ENCODE results near the gene MPND.

MPND gene

GRCh38 chr19:4359627-4360000 is 16.3 kb downstream of the MPND start (continued):
- no peak for TF ChIP-seq ZNF776 (tag by site-specific recombination; IDR thresholded peaks at IDR 0.05; ENCODE audit: borderline replicate concordance)
- TF ChIP-seq PBX3 (CRISPR knock-in tag; IDR thresholded peaks at IDR 0.05), result no peak
- no peak for TF ChIP-seq ZNF768 (tag by site-specific recombination; IDR thresholded peaks at IDR 0.05)
- TF ChIP-seq ZNF341 (tag by site-specific recombination; IDR thresholded peaks at IDR 0.05; ENCODE audit: low read depth), result no peak

DNA sequence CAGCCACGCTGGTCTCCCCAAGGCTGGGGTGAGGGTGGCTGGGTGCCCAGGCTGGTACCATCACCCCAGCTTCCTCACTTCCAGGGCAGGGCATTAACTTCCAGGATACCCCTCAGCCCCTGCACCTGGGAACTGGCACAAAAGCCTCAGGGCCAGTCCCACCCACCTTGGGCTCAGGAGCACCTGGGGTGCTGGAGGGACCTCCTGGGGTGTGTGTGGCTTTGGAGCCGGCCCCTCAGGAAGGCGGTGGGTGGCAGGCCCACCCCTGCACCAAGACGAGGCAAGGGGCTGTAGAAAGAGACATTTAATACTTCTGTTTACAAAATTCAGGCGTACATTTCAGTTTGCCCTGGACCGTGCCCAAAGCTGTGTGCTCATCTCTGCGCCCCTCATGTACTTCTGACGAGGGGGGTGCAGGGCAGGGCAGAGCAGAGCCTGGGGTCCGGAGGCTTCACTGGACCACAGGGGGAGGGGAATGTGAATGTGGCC is 16.8 kb downstream of the MPND start:
- no peak for TF ChIP-seq ZNF600 (tag by site-specific recombination; IDR thresholded peaks at IDR 0.05)
- peak; percentile 73 for TF ChIP-seq ZBTB20 (tag by site-specific recombination; IDR thresholded peaks at IDR 0.05)
- TF ChIP-seq ZNF610 (tag by site-specific recombination; IDR thresholded peaks at IDR 0.05; ENCODE audit: borderline replicate concordance), result no peak
- no peak for TF ChIP-seq MZF1 (tag by site-specific recombination; IDR thresholded peaks at IDR 0.05; ENCODE audit: borderline replicate concordance)
- Histone ChIP-seq H3K27ac (ENCODE audit: extremely low read depth, low read depth, low read length) (0 out of 2 replicates have a peak overlapping the region, but pooled peaks have one; percentile 11), H3K4me3 (ENCODE audit: low read depth, low read length) (no peak overlapping the region), H3K9me3 (ENCODE audit: control insufficient read depth, insufficient read depth, low read depth, low read length) (no peaks in the 10 kb centered on the region), H3K4me1 (ENCODE audit: control insufficient read depth, insufficient read depth, low read length) (no peaks in the 10 kb centered on the region), H3K36me3 (ENCODE audit: control insufficient read depth in 2 of 2, insufficient read depth in 1 of 2, low read length in 2 of 2) (peaks cover 12 to 64% of the 10 kb centered on the region in 2 experiments; a peak in 2 of 3 replicates)
- POLR2A ChIA-PET, result interaction anchor here (0.7 to 1.8 kb wide), 2 partner anchors 18 to 823 kb away, joined by 3 to 5 read pairs; no protein-coding TSS in a partner anchor
- CTCF ChIA-PET, result interaction anchor here (1.8 to 3.7 kb wide), 3 partner anchors 15 to 93 kb away, joined by 4 to 13 read pairs (median 6); partner anchors contain the start of gene SH3GL1

DNA sequence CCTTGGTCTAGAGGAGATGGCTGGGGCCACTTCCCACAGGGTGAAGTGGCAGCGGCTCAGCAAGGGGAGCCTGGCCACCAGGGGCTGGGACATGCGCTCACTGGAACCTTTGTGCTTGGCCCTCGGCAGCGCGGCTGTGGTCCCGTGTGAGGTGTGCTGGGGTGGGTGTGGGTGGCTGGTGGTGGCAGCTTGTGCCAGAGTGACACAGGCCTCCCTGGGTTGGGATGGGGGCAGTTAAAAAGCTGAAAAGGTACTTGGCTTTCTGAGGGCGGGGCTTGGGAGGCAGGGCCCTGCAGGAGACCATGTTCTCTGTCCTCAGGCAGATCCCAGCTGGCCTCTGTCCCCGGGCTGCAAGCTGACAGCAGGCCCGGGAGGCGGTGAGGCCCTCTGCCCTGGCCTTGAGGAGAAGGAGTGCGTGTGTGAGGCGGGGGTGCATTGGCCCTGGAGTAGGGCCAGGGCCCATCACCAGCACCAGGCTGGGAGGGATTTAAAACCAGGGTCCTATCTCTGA is 17.3 kb downstream of the MPND start:
- Histone ChIP-seq H3K36me3 (ENCODE audit: control insufficient read depth in 2 of 2, insufficient read depth in 1 of 2, low read length in 2 of 2) (peaks cover 12 to 70% of the 10 kb centered on the region in 2 experiments; a peak in 2 of 3 replicates), H3K27ac (ENCODE audit: extremely low read depth, low read depth, low read length) (0 out of 2 replicates have a peak overlapping the region, but pooled peaks have one; percentile 11), H3K4me1 (ENCODE audit: control insufficient read depth, insufficient read depth, low read length) (no peaks in the 10 kb centered on the region), H3K4me3 (ENCODE audit: low read depth, low read length) (no peak overlapping the region), H3K9me3 (ENCODE audit: control insufficient read depth, insufficient read depth, low read depth, low read length) (no peaks in the 10 kb centered on the region)
- TF ChIP-seq YY1 (tag by site-specific recombination; IDR thresholded peaks at IDR 0.05) (no peak), ZNF558 (tag by site-specific recombination; IDR thresholded peaks at IDR 0.05) (no peak), EGR2 (tag by site-specific recombination; IDR thresholded peaks at IDR 0.05; ENCODE audit: low read depth) (peak; percentile 36), ZNF600 (tag by site-specific recombination; IDR thresholded peaks at IDR 0.05) (peak; percentile 75), ZNF302 (tag by site-specific recombination; IDR thresholded peaks at IDR 0.05; ENCODE audit: low read depth) (no peak), ZIC2 (tag by site-specific recombination; IDR thresholded peaks at IDR 0.05) (peak; percentile 52; the same call in 1 of the 2 replicates), GLIS1 (tag by site-specific recombination; IDR thresholded peaks at IDR 0.05) (peak; percentile 34), ZNF473 (tag by site-specific recombination; IDR thresholded peaks at IDR 0.05) (no peak), ZFHX2 (tag by site-specific recombination; conservative IDR thresholded peaks at IDR 0.05) (peak; percentile 45)
- CTCF ChIA-PET, result interaction anchor here (1.0 to 2.3 kb wide), 3 partner anchors 8 to 40 kb away, joined by 3 to 6 read pairs (median 4); partner anchors contain the start of gene SH3GL1
- POLR2A ChIA-PET, result interaction anchor here (0.7 to 1.8 kb wide), 2 partner anchors 18 to 824 kb away, joined by 3 to 5 read pairs; no protein-coding TSS in a partner anchor

DNA sequence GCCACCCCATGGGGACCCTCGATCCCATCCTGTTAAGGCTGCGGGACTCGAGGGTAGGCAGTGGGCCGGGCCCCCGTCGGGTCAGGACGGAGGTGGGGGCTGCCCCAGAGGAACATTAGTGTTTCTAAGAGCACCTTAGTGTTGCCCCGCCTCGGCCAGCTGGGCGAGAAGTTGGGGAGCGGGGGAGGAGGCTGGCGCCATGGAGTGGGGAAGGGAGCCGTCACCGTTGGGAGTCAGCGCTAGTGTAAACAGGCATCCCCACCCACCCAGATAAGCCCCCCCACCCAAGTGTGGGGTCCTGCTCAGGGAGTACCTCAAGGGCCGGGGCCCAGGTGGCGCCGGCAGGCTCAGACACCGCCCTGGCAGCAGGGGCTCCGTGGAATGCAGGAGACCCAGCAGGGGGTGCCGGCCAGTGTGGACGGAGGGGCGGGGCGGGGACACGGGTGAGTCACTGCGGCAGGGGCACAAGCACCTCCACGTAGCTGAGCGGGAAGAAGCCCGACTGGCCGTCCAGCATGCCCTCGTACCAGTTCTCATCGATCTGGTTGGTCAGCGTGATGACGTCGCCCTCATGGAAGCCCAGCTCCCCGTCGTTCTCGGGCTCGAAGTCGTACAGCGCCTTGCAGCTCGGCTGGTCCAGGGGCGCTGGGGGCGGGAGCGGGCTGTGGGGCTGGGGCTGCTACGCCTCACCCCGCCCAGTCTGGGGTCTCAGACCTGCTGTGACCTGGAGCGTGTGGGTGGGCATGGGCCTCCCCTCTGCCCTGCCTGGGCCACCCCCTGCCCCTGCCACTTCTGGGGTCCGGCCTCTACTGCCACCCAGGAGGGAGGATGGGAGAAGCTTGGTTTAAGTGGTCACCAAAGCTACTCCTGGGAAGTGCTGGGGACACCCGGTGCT is 18.0 kb downstream of the MPND start:
- CTCF ChIA-PET, result interaction anchor here (0.7 to 2.7 kb wide), 6 partner anchors 8 to 94 kb away, joined by 3 to 17 read pairs (median 8); partner anchors contain the start of gene SH3GL1
- Histone ChIP-seq H3K27ac (ENCODE audit: extremely low read depth, low read depth, low read length) (0 out of 2 replicates have a peak overlapping the region, but pooled peaks have one; percentile 11), H3K4me1 (ENCODE audit: control insufficient read depth, insufficient read depth, low read length) (no peaks in the 10 kb centered on the region), H3K9me3 (ENCODE audit: control insufficient read depth, insufficient read depth, low read depth, low read length) (no peaks in the 10 kb centered on the region), H3K4me3 (ENCODE audit: low read depth, low read length) (no peak overlapping the region), H3K36me3 (ENCODE audit: control insufficient read depth in 2 of 2, insufficient read depth in 1 of 2, low read length in 2 of 2) (peaks cover 9 to 77% of the 10 kb centered on the region in 2 experiments; a peak in 2 of 3 replicates)
- POLR2A ChIA-PET, result interaction anchor here (1.8 kb wide), 1 partner anchor 19 kb away, joined by 5 read pairs; no protein-coding TSS in a partner anchor
- 0 out of 2 replicates have a peak, but pooled peaks have one; percentile 6 for TF ChIP-seq ATF2 (tag by site-specific recombination; IDR thresholded peaks at IDR 0.05; ENCODE audit: low read depth)
- no peak for TF ChIP-seq ZBTB8A (tag by site-specific recombination; IDR thresholded peaks at IDR 0.05)
- no peak for TF ChIP-seq ZNF239 (tag by site-specific recombination; IDR thresholded peaks at IDR 0.05)
- no peak for TF ChIP-seq ZNF792 (tag by site-specific recombination; IDR thresholded peaks at IDR 0.05)
- no peak for TF ChIP-seq PRDM1 (tag by site-specific recombination; IDR thresholded peaks at IDR 0.05)
- no peak for TF ChIP-seq ZNF302 (tag by site-specific recombination; IDR thresholded peaks at IDR 0.05; ENCODE audit: low read depth)
- no peak for TF ChIP-seq ZNF366 (tag by site-specific recombination; conservative IDR thresholded peaks at IDR 0.05)
- TF ChIP-seq IKZF3 (tag by site-specific recombination; IDR thresholded peaks at IDR 0.05), result no peak

All from HEK293 (cell line).